Epithelial cell of esophagus (primary cell): ENCODE measurements around the gene RHBDD3.

Experiments
- DNase-seq: peaks from one replicate; pipeline ENCODE4 v3.0.0; 2010; ENCODE audit warnings: low read depth
- H3K4me3 ChIP-seq: 2 replicates; pipeline ENCODE4 v1.5.1; 2011; ENCODE audit warnings: mild to moderate bottlenecking, low read length, control low read depth
- CTCF ChIP-seq: IDR thresholded peaks from 2 replicates; pipeline ENCODE4 v1.5.1; 2011; ENCODE audit warnings: low read depth, mild to moderate bottlenecking, low read length, control low read depth, inconsistent platforms; ENCODE audit not compliant: insufficient read depth; ENCODE audit errors: missing control alignments

RHBDD3 gene

DNA sequence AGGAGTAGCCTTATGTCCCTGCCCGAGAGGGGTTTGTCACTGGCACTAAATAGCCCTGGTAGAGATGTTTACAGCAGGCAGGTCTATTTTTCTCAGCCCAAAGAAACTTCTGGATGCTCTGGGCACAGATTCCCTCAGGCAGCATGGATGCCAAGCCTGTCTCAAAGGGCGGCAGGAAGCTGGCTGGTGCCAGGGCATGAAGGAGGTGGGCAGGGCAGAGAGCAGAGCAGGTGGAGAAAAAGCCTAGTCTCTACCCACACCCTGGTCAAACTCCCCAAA lies 34.6 kb upstream of the RHBDD3 start:
- TF ChIP-seq CTCF = no peak
- no peak for DNase-seq
- no peak overlapping the region for H3K4me3 ChIP-seq

DNA sequence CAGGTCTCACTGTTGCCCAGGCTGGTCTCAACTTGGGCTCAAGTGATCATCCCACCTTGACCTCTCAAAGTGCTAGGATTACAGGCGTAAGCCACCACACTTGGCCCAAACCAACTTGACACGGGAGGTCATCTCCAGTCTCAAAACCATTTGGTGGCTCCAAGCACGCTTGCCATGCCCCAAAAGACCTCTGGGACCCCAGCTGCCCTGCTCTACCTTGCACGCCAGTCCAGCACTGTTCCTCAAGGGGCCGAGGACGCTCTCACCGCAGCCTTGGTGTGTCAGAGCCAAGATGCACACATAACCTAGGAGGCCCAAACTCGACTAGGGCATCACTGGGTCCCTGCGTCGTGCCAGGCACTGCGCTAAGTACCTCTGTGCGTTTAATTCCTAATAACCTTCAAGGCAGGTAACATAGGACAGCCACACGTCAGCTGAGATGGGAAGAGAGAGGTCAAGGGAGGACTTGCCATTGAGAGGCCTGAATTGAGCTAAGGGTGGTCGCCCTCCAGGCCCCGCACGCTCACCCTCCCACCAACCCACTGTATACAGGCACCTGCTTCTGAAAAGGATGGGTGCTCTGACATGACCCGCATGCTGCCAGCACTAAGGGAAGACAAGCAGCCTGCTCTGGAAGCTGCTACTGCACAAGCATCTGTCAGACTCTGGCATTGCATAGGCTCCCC lies 34.1 kb upstream of the RHBDD3 start:
- no peak overlapping the region for H3K4me3 ChIP-seq
- no peak for TF ChIP-seq CTCF
- no peak for DNase-seq

GRCh38 chr22:29300807-29301601 lies 33.2 kb upstream of the RHBDD3 start:
- TF ChIP-seq CTCF = no peak
- no peak overlapping the region for H3K4me3 ChIP-seq
- no peak for DNase-seq

DNA sequence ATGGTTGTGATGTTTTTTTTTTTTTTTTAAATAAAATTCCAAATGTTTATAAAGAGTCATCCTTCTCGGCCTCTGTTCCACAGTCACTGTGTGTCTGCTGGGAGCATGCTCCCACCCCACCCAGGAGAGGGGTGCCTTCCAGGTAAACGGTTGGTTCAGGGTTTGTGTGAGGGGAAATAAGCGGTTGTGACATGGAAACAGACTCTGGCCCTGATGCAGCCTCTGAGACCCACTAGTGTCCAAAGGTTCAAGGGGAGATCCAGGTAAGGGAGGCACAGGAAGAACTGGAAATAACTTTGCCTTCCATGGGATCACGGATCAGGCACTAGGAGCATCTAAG lies 32.7 kb upstream of the RHBDD3 start:
- no peak for TF ChIP-seq CTCF
- DNase-seq = no peak
- no peak overlapping the region for H3K4me3 ChIP-seq

DNA sequence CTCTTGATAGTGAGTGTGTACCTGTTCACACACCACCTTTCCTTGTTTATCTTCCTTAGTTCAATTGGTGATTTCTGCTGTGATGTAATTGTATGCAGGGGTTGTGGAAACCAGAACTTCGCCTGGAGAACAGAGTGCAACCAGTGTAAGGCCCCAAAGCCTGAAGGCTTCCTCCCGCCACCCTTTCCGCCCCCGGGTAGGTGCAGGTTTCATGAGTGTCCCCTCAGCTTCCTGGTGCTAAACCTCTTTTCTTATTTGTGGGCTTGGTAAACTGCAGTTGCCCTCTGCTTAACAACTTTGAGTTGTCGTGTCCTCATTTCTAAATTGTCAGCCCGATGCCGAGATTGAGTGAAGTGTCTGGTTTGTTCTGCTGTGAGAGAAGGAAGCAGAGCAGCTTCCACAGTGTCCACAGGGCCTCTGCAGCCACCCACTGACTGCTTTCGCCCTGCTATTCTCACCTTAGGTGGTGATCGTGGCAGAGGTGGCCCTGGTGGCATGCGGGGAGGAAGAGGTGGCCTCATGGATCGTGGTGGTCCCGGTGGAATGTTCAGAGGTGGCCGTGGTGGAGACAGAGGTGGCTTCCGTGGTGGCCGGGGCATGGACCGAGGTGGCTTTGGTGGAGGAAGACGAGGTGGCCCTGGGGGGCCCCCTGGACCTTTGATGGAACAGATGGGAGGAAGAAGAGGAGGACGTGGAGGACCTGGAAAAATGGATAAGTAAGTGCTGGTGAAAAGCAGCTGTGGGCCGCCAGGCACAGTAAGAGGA lies 31.5 kb upstream of the RHBDD3 start:
- no peak for DNase-seq
- TF ChIP-seq CTCF = no peak

GRCh38 chr22:29298641-29299040 lies 30.9 kb upstream of the RHBDD3 start:
- H3K4me3 ChIP-seq = no peak overlapping the region
- no peak for DNase-seq
- TF ChIP-seq CTCF = no peak

More for the DNA sequence above, 31.5 kb upstream of the RHBDD3 start:
- no peak overlapping the region for H3K4me3 ChIP-seq
